Islet of Langerhans (tissue), 1 donor: ENCODE results near the gene KCNQ1OT1.

Experiments used
- FAIRE-seq: peaks from one replicate; lab custom pipeline; 2011; peaks lifted over from hg19 to GRCh38; lab: Jason Lieb, UNC

KCNQ1OT1 gene

DNA sequence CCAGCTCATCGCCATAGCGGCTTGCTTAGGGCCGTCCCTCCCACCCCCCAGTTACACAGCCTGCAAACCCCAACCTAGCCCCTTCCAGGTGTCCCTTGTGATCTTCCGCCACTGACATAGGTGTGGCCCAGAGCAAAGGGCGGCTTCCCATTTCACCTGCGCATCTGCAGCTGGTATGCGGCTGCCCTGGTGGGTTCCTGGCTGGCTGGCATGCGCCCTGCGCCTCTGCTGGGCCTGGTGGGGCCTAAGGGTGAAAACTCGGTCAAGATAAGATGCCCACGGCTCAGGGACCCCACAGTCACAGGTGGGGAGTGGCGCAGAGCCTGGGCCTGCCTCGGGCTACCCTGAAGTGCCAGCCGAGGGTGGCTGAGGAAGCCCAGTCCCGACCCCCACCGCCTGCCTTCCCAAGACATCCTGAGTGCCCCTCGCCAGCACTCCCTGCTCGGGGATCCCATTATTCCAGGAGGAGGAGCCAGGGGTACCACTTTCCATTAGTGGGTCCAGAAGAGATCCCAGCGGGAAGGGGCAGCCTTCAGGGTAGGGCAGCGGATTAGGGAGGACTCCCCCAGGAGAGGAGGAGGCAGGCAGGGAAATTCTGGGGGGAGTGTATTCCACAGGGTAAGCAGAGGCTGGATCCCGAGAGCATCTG, 36.9 kb upstream of the KCNQ1OT1 start:
- no peak for FAIRE-seq

DNA sequence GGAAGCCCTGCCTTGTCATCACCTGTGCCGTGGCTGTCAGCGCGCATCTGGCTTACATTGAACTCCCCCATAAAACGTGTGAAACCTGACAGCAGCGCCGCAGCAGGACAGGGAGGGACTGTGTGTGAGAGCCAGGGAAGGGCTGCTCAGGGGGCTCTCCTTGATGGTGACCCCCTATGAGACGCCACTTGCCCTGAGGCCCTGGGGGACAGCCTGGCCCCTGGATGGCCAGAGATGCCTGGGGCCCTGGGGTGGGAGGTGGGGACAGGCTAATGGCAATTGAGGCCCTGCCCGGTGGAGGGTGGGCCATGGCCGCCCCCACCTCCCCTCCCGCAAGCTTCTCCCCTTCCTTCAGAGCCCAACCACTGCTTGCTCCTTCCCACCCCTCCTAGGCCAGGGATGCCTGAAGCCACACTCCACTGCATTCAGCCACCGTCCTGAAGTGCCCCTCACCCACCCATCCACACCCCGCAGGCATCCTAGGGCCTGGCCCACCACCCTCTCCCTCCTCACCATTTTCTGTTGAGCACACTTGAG, 35.3 kb upstream of the KCNQ1OT1 start:
- FAIRE-seq, result no peak

DNA sequence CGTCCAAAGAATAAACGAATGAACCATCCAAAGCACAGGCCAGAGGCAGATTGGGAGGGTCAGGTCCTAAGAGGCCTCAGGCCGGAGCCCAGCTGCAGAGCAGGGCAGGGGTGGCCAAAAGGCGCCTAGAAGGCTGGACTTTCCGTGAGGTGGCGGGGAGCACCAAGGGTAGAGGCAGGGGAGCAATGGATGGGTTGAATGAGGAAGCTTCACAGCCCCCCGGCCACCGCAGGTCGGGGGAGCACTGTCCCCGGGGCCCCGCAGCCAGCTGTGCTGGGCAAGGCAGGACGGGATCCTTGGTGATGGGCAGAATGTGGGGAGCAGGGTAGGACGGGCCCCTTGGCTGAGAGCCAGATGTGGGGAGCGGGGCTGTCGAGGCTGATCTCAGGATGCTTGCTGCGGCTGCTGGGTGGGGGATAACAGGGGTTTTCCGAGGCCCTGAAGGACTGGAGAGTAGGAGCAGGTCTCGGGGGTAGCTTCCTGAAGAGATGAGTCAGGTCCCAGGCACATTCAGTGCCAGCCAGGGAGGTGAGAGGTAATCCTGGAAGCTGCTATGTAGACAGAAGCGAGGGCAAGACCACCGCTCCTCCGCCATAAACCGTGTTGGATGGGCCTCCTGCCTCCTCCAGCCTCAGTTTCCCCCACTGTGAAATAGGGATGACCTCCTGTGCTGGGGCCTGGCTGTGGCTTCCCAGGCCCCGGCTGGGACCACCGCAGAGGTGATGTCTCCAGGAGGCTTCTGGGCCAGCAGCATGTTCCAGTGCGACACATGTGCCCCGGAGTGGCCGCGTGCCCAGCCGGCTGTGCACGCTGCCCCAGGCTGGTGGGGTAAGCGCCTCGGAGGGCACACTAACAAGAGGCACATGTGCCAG, 34.6 kb upstream of the KCNQ1OT1 start:
- FAIRE-seq, result no peak

DNA sequence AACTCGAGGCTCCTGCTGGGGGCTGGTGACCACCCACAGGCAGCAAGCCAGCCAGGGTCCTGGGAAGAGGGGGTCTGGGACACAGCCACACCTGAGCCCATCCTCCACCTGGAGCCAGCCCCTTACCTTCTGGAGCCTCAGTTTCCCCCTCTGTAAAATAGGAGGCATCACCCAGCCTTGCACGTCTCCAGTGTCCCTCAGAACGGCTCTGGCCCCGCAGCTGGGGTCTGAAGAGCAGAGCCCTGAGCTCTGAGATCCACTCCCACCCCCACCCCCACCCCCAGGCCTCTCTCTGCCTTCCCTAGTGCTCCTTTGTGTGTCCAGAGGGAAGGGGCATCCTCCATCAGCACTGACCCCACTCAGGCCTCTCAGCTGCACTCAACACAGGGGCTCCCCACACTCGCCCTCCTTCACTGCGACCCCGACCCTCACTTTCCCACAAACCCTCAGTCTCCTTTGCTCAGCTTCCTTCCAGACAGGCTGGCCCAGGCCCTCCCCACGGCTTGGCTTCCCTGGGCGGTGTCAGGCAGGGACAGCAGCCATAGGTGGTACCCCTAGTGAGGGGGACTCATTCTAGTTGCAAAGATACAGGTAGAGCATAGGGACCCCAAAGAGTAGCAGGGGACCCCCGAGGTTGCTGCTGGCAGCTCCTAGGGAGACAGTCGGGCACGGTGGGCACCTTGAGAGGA, 33.3 kb upstream of the KCNQ1OT1 start:
- FAIRE-seq, result no peak

DNA sequence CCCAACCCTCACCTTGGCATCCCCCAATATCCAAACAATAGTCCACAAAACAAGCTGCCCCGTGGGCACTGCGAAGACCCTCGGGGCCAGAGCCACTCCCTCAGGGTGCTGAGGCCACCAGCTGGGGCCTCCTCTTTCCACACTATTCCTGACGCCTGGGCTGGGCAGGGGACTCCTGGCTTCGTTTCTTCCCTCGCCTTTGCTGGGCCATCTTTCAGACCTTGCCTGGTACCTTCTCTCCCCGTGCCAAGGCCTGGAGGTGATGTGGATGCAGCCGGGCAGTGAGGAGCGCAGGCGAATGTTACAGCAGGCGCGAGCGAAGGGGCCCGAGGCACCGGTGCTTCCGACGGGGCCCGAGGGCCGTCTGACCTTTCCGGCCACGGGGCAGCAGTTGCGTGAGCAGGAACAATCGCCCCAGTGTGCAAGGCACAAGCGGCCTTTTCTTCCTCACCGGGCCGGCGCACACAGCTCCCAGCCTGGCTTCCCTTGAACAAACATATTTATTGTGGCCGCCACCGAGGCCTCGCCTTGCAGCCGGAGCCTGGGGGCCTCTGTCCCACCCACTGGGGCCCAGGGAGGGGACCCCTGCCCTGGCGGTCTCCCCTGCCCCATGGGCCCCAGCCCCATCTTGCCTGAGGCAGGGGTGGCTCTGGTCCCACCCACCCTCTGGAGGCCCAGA, 32.6 kb upstream of the KCNQ1OT1 start:
- no peak for FAIRE-seq

DNA sequence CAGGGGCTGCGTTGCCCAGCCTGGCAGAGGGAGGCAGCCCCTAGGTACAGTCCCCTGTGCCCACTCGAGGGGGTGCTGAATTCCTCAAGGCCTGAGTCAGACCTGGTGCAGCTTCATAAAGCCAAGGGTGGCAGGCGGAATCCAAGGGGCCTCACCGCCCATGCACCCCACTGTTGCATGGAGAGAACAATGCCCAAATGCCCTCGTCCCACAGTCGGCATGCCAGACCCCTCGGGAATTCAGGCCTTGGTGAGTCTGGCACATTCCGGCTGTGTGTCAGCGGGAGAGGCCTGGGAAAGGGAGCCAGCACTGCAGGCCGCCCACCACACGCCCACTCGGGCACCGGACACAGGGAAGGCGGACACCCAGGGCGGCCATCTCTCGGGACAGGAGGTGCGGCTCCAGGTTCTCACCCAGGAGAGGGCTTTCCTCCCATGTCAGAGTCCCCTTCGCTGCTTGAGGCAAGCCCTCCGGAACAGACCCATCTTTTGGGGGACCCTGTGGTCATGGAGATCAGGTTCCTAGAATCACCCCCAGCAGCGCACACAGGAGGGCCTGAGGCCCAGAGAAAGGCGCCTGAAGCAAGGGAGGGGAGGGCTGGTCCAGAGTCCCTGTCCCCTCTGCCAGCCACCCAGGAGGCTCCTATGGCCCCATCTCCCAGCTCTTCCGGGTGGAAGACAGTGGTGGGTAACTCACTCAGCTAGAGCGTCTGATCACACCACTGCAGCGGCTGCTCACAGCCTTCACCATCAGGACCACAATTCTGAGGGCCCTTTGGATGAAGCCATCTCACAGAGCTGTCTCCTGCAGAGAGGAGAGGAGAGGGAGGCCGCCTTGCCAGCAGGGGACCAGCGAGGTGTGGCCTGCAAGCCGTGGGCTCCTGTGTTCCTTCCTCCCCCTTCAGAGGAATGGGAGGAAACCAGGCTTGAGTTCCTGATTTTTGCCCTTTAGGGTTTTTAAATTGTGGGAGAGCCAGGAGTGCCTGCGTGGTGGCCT, 31.6 kb upstream of the KCNQ1OT1 start:
- FAIRE-seq, result no peak

DNA sequence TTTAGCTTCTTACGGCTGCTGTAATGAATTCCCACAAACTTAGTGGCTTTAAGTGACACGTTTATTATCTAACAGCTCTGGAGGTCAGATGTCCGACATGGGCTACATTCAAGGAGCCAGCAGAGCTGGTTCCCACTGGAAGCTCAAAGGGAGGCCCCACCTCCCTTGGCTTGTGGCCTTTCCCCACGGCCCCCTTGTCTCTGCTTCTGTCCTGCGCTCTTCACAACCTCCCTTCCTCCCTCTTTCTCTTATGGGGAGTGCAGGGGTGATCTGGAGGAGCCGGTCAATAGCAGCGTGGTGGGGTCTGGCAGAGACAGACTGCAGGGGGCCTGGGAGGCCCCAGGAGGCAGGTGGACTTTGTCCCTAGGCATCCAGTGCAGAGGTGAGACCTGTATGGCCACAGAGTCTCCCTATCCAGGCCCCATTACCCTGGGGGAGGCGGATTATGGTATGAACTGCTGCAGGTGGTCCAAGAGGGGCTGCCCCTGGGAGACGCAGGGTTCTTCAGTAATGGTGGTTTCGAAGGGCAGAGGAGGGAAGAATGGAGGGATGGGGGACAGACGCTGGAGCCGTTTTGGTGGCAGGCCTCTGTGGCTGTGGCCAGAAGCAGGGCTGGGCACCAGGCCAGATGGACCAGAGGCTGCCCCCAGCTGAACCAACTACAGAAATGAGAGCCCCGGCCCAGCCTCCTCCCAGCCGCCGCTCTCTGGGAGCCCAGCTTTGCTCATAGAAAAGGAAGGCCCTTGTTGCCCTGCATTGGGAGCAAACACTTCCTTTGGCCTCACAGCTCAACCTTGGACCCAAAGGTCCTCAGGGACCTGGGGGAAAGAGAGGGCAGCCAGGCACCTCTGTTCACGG, 30.7 kb upstream of the KCNQ1OT1 start:
- no peak for FAIRE-seq

DNA sequence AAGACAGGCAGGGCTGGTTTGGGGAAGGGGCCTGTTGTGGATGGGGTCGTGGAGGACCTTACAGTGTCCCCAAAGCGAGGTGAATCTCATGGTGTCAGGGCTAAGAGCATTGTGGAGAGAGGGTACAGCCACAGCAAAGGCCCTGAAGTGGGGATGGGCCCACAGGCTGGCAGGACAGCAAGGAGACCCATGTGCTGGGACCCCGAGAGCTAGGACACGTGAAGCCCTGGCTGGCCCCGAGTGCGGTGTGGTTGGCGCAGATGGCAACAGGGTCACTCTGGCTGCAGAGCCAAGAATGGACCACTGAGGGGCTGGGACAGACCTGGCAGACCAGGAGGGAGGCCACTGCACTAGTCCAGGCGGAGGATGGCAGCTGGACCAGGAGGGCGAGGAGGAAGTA, 30.0 kb upstream of the KCNQ1OT1 start:
- no peak for FAIRE-seq

DNA sequence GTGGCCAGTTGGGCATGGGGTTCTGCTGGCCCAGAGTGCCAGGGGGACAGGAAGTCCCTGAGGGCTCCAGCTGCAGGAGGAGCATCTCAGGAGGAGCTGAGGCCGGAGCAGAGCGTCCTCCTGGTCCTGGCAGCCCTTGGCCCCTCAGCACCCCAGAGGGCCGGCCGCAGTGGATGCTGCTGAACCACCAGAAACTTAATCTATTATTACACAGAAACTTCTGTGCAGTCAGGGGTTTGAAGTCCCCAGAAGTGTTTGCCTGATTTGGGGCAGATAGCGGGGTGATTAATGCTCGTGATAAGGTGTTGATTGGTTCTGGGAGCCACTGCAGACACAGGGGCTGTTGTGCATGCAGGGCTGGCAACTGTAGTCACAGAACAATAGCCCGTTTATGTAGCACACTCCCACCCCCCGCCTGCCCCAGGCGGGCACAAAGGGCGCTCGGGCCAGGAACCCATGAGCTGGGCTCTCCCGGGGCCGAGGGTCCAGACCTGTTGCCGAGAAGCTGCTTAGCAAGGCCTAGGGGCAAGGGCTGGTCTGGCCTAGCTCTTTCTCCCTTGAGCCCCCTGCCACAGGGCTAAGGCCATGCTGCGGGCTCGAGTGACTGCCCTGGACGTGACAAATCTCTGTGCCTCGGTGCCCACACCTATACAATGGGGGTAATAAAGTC, 29.0 kb upstream of the KCNQ1OT1 start:
- FAIRE-seq, result no peak

DNA sequence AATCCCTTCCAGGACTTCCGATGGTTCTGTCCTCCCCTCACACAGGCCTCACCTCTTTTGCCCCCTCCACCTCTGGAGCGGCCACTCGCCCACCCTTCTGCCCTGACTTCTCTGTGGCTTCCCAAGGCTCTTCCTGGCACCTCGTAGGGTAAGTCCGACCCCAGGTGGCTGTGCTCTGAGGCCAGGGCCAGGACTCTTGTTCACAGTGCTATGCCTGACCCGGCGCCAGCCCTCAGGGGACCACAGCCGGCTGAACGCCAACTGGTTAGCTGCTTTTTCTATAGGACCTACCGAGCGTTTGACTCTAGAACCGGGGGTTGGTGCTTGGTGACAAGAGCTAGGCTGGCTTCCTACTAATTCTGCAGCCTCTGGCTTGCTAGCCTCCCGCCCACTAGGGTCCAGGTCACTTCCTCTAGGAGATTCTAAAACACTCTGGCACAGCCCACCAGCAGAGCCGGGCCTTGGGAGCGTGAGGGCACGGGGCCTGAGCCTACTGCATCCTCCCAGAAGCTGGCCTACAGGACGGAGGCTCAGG, 28.4 kb upstream of the KCNQ1OT1 start:
- FAIRE-seq, result no peak

DNA sequence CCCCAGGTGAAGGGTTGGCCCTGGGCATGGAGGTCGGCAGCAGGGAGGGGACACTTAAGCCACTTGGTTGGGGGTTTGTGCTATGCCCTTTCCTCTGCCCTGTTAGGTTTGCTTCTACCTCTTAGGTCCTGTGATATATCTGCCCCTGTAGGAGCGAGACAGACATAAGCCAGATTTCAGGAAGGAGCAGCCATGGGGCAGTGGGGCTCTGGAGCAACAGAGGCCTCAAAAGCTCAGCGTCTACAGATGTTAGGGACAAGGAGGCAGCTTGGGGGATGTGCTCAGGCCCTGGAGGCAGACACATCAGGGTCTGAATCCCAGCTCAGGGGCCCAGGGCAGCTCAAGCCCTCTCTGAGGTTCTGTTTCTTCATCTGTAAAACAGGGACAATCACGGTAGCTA, 27.2 kb upstream of the KCNQ1OT1 start:
- FAIRE-seq, result no peak

DNA sequence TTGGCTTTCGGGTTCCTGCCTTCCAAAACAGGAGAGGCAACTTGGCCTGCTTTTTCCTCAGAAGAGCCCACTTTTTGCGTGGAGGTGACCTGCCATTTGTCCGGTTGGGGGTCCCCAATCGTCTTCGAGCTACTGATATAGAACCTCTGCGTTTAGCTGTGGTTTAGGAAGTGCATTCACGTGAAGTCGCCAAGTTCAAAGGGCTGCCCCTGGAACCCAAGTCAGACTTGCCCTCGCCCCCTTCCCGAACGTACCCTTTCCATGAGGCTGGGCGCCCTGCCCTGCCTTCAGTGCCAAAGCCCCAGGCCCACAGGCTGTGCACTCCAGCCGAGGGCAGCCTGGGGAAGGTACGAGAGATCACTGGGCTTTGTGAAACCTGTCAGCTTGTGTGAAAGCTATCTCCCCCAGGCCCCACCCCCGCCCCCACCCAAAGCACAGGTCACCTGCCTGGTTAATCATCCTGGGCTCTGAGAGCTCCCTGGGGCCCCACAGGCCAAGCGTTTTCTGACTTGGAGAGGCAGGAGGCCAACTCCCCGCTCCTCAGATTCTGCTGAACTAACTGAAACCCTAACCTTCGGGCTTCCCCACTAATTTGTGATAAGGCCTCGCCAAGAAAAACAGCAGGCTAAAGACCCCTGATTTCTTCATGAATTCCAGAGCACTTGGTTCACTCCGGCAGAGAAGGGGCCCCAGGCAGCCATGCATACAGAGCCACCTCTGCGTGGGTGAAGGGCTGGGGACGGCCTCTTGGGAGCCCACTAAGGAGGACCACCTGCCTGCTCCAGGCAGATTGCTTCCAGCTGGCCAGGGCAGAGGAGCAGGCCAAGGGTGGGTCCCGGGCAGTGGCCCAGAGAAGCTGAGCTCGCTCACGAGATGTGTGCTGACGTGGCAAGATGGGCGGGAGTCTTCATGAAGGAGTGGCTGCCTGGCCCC, 25.8 kb upstream of the KCNQ1OT1 start:
- FAIRE-seq, result no peak

DNA sequence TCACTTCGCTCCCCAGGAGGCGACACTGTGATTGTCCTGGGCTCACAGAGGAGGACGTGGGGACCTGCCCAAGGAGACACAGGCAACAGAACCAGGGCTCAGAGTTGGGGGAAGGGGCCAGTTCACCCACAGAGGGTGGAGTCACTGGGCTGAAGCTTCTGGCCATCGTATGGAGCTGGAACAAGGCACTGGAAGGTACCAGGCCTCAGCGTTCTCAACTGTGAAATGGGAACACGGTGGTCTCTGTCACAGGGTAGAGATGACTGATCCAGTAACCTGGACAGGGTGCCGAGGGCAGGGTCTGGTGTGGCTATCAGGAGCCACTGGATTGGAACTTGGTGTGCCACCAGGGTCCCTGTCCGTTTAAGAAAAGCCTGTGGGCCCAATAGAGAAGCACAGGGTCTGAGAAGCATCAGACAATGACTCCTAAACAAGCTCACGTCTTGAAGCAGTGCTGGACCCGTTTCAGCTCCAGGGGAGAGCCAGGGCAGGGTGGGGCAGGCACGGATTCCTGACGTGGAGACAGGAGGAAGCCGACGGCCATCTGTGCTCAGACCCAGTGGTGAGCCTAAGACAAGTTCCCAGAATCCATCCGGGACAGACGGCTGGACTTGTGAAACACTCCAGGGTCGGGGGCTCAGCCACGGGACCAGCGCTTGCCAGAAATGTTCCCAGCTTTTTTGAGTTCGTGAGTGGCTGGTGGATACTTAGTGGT, 25.0 kb upstream of the KCNQ1OT1 start:
- no peak for FAIRE-seq

DNA sequence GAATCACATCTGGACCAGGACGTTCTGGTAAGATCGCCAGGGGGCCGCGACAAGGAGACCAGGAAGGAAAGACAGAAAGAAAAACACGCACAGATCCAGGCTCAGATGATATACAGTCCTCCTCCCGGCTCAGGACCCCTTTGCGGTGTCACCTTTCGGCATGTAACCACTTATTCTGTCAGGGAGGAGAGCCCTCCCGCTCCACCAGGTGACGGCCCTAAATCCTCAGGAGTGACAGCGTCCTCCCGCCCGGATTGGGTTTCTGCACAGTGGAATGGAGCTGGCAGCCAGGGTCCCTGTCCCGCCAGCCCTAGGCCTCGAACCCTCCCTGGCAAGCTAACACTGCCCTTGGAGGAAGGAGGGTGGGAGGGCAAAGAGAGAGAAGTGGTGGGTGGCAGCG, 24.3 kb upstream of the KCNQ1OT1 start:
- FAIRE-seq, result no peak

DNA sequence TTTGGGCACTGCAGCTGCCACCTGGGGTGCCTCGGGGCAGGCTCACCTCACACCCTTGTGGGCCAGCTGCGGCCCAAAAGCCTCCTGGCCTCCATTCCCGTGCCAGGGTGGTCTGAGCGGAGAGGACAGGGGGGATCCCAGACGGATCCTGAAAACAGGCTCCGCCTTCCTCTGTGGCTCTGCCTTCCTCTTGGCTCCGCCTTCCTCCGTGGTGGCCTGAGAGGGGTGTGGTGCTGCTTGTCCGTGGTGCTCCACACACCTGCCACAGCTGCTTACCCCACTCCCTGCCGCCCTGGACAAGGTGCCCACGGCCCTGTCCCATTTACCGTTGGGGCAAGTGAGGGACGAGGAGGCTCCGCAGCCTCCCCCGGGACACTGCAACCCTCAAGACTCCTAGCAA, 23.2 kb upstream of the KCNQ1OT1 start:
- FAIRE-seq, result no peak

DNA sequence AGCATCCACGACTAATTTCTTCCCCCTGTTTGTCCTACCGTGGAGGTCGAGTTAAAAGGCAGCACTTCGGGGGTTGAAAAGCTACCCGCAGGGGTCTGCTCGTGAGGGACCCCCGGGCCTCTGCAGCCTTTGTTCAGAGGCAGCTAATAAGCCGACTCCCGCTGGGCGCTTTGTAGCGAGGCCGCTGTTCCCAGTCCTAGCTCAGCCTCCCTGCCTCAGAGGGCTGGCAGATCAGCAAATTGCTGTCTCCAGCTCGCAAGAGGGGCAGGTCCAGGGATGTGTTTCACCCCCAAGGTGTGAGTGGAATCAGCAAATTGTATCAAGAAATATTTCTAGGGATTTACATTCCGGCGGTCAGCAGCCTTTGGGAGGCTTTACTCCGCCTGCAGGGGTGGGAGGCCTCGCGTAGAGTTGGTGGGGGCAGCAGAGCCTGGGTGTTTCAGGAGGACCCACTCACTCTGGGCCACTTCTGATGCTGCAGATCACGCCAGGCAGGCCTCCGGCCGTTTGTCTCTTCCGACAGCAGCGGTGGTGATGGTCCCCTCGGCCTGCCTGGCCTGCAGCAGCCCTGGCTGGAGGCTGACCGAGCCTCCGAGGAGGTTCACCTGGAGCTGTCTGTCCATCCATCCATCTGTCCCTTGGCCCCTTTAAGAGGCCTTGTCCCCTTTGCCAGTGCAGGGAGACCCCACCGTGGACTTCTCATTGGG, 21.6 kb upstream of the KCNQ1OT1 start:
- FAIRE-seq, result no peak
